B cell (primary cell): ENCODE data around the gene GLRX. TPM values are rescaled to one million over a fixed set of nuclear protein-coding genes. Genes with fewer than 3 reads are reported as not detected.

Source experiments
- ATAC-seq: fragments of 200-7000 bp; cut with Tn5 transposase; one replicate; pipeline ENCODE4 v1.10.0; 2021; ENCODE audit warnings: low read depth, mild to moderate bottlenecking, moderate number of reproducible peaks, moderate library complexity
- CTCF ChIA-PET: fragments of 350-600 bp; sonication (Branson Sonifier 250); formaldehyde crosslinking; loops from one replicate; lab custom pipeline; 2021; ENCODE audit warnings: antibody characterized with exemption, inconsistent platforms; lab: Charles Lee
- POLR2A ChIA-PET: fragments of 350-600 bp; sonication (Branson Sonifier 250); formaldehyde crosslinking; loops from one replicate; lab custom pipeline; 2021; ENCODE audit warnings: antibody characterized with exemption; lab: Charles Lee
- DNase-seq: peaks from one replicate; pipeline ENCODE4 v3.0.0; 2013
- H2AFZ ChIP-seq: 2 replicates; pipeline ENCODE4 v1.6.1; 2012; ENCODE audit warnings: mild to moderate bottlenecking, low read depth, low read length; ENCODE audit not compliant: insufficient read depth, poor library complexity, severe bottlenecking
- H3K27ac ChIP-seq, 2 donors: 1 replicate in 1 of 2; 2 replicates in 1 of 2; pipeline ENCODE4 v1.5.1; 2012 to 2013; ENCODE audit warnings: low read length in 2 of 2, mild to moderate bottlenecking in 2 of 2, moderate library complexity in 1 of 2
- H3K27me3 ChIP-seq, 4 experiments: fragments of 200-600 bp in 1 of 4; sonication (generic) in 1 of 4; replicated peaks in 1 of 4; 1 replicate in 2 of 4; 2 replicates in 2 of 4; pipeline versions ENCODE4 v1.6.1 to v1.7.0; 2013 to 2016; ENCODE audit warnings: low read length in 3 of 4, mild to moderate bottlenecking in 2 of 4, mixed read lengths in 1 of 4, moderate library complexity in 1 of 4; ENCODE audit not compliant: insufficient read depth in 4 of 4, control insufficient read depth in 3 of 4; ENCODE audit errors: control extremely low read depth in 1 of 4
- H3K36me3 ChIP-seq, 2 experiments: replicated peaks in 1 of 2; 1 replicate in 1 of 2; 2 replicates in 1 of 2; pipeline versions ENCODE4 v1.6.1 to v1.7.1; 2013; ENCODE audit warnings: low read length in 1 of 2; ENCODE audit not compliant: insufficient read depth in 2 of 2, control insufficient read depth in 1 of 2; ENCODE audit errors: control extremely low read depth in 1 of 2, extremely low read depth in 1 of 2
- H3K4me1 ChIP-seq, 2 donors: fragments of 200-600 bp in 1 of 2; sonication (generic) in 1 of 2; 1 replicate in 1 of 2; 2 replicates in 1 of 2; pipeline versions ENCODE4 v1.5.1 to v1.6.1; 2013 to 2017; ENCODE audit warnings: low read length in 2 of 2; ENCODE audit not compliant: control insufficient read depth in 2 of 2, insufficient read depth in 2 of 2
- H3K4me2 ChIP-seq: replicated peaks from 2 replicates; pipeline ENCODE3; 2012; ENCODE audit warnings: mild to moderate bottlenecking, low read depth, low read length; ENCODE audit not compliant: poor library complexity, severe bottlenecking
- H3K4me3 ChIP-seq, 5 experiments: fragments of 200-600 bp in 1 of 5; sonication (generic) in 1 of 5; 1 replicate in 3 of 5; 2 replicates in 2 of 5; pipeline versions ENCODE4 v1.5.1 to v1.7.0; 2011 to 2016; ENCODE audit warnings: low read length in 4 of 5, mild to moderate bottlenecking in 4 of 5, low read depth in 2 of 5, control low read depth in 1 of 5, moderate library complexity in 1 of 5; ENCODE audit not compliant: insufficient read depth in 1 of 5; ENCODE audit errors: control extremely low read depth in 1 of 5, extremely low read depth in 1 of 5
- H3K79me2 ChIP-seq: fragments of 200-600 bp; sonication (generic); one replicate; pipeline ENCODE4 v1.6.0; 2016; ENCODE audit warnings: low read length; ENCODE audit not compliant: control insufficient read depth, insufficient read depth
- H3K9ac ChIP-seq: fragments of 200-600 bp; sonication (generic); 2 replicates; pipeline ENCODE4 v1.6.1; 2017; ENCODE audit warnings: mild to moderate bottlenecking, low read length, moderate library complexity
- H3K9me3 ChIP-seq, 3 donors: one replicate each; pipeline versions ENCODE4 v1.6.1 to v1.7.1; 2013; ENCODE audit warnings: low read length in 2 of 3; ENCODE audit not compliant: control insufficient read depth in 2 of 3, insufficient read depth in 1 of 3; ENCODE audit errors: control extremely low read depth in 1 of 3
- H4K20me1 ChIP-seq: 2 replicates; pipeline ENCODE4 v1.6.0; 2012; ENCODE audit warnings: mild to moderate bottlenecking, low read length; ENCODE audit not compliant: insufficient read depth, control insufficient read depth, poor library complexity, severe bottlenecking
- H3K27ac Mint-ChIP-seq: one replicate; pipeline ENCODE4 v1.8.0; 2021; ENCODE audit warnings: mixed read lengths
- H3K27me3 Mint-ChIP-seq: one replicate; pipeline ENCODE4 v1.8.0; 2021; ENCODE audit warnings: mixed read lengths
- H3K4me1 Mint-ChIP-seq: one replicate; pipeline ENCODE4 v1.8.0; 2021; ENCODE audit warnings: mixed read lengths
- H3K4me3 Mint-ChIP-seq: one replicate; pipeline ENCODE4 v1.8.0; 2021; ENCODE audit warnings: mixed read lengths
- H3K9me3 Mint-ChIP-seq: one replicate; pipeline ENCODE4 v1.8.0; 2022; ENCODE audit warnings: mixed read lengths; ENCODE audit not compliant: insufficient read depth
- CTCF ChIP-seq: fragments of 200-600 bp; IDR thresholded peaks from one replicate; pipeline ENCODE4 v1.8.0; 2022; ENCODE audit warnings: antibody characterized with exemption, mild to moderate bottlenecking
- EZH2 ChIP-seq: IDR thresholded peaks from 2 replicates; pipeline ENCODE4 v1.6.1; 2012; ENCODE audit warnings: borderline replicate concordance, low read depth, mild to moderate bottlenecking, moderate library complexity, low read length; ENCODE audit not compliant: insufficient read depth, poor library complexity, severe bottlenecking
- WGBS: methylation state at CpG from one replicate; pipeline ENCODE4 v1.1.5; 2013; ENCODE audit warnings: missing lambda C conversion rate; ENCODE audit not compliant: insufficient coverage; 5-methylcytosine and 5-hydroxymethylcytosine counted together
- intact Hi-C: fragments of 100-400 bp; cut with micrococcal nuclease; formaldehyde crosslinking; loops from one replicate; pipeline ENCODE4 v1.10.0; 2022
- polyA plus RNA-seq: library from polyadenylated mRNA; depleted of rRNA; stranded (reverse); fragments of >200 nt; gene quantifications from 2 replicates; pipeline ENCODE4 v1.2.3, GENCODE V29; 2012
- total RNA-seq, 2 donors: library from RNA; stranded (reverse); fragments of 120-200 nt in 1 of 2; gene quantifications; 1 replicate in 1 of 2; 2 replicates in 1 of 2; pipeline versions ENCODE4 v1.2.3 to v1.2.4, GENCODE V29; 2013 to 2022

The GLRX gene
- total and polyA plus RNA-seq, 2 donors (not counting 1 experiment from before 2014, with no cell fraction given): 44.6 to 54.8 TPM

- ATAC-seq: no peak
- CTCF ChIA-PET: interaction anchor here (18.0 kb wide), 1 partner anchor 56 kb away, joined by 748 read pairs; no protein-coding TSS in a partner anchor
- no peaks in the 10 kb centered on the region for H3K79me2 ChIP-seq
- POLR2A ChIA-PET: no interaction called here
- no peak overlapping the region for H3K4me3 Mint-ChIP-seq
- H3K9me3 Mint-ChIP-seq: no peaks in the 10 kb centered on the region
- no peaks in the 10 kb centered on the region for H3K36me3 ChIP-seq
- WGBS: 98% methylated on average over 8 of the region's 8 CpGs
- intact Hi-C loops: no loop called here
- no peaks in the 10 kb centered on the region for H3K9me3 ChIP-seq
- no peaks in the 10 kb centered on the region for H4K20me1 ChIP-seq
- H3K4me3 ChIP-seq: no peak overlapping the region
- no peak overlapping the region for H3K27ac Mint-ChIP-seq
- no peaks in the 10 kb centered on the region for H3K27me3 ChIP-seq
- no peak for TF ChIP-seq CTCF
- no peak for TF ChIP-seq EZH2
- no peak overlapping the region for H3K9ac ChIP-seq
- H3K4me2 ChIP-seq: no peak overlapping the region
- H3K4me1 ChIP-seq: no peaks in the 10 kb centered on the region
- peaks cover 4% of the 10 kb centered on the region for H3K4me1 Mint-ChIP-seq
- no peaks in the 10 kb centered on the region for H3K27me3 Mint-ChIP-seq
- no peak overlapping the region for H2AFZ ChIP-seq
- DNase-seq: no peak
- no peak overlapping the region for H3K27ac ChIP-seq
Measured at GRCh38 chr5:95788493-95788892, 34.0 kb downstream of the GLRX start.

GRCh38 chr5:95786821-95787418 lies 35.6 kb downstream of the GLRX start:
- no peaks in the 10 kb centered on the region for H3K9me3 ChIP-seq
- H3K9me3 Mint-ChIP-seq: no peaks in the 10 kb centered on the region
- ChIA-PET POLR2A (no interaction called here), CTCF (interaction anchor here (0.8 to 18.0 kb wide), 3 partner anchors 16 to 123 kb away, joined by 3 to 748 read pairs (median 3); no protein-coding TSS in a partner anchor)
- no peaks in the 10 kb centered on the region for H3K79me2 ChIP-seq
- H2AFZ ChIP-seq: no peak overlapping the region
- H4K20me1 ChIP-seq: no peaks in the 10 kb centered on the region
- DNase-seq: no peak
- H3K27me3 ChIP-seq: no peaks in the 10 kb centered on the region
- no CpG with 5 or more reads among the region's 3 CpGs for WGBS
- intact Hi-C loops: no loop called here
- H3K4me3 Mint-ChIP-seq: no peak overlapping the region
- H3K9ac ChIP-seq: no peak overlapping the region
- no peak for TF ChIP-seq CTCF
- H3K27ac ChIP-seq: no peak overlapping the region
- no peaks in the 10 kb centered on the region for H3K36me3 ChIP-seq
- H3K4me3 ChIP-seq: no peak overlapping the region
- no peak overlapping the region for H3K27ac Mint-ChIP-seq
- H3K4me2 ChIP-seq: no peak overlapping the region
- no peaks in the 10 kb centered on the region for H3K4me1 ChIP-seq
- no peak for ATAC-seq
- H3K27me3 Mint-ChIP-seq: no peaks in the 10 kb centered on the region
- H3K4me1 Mint-ChIP-seq: peaks cover 4% of the 10 kb centered on the region
